ENCODE measurements around the gene APBB1IP.
"Not testable (repeated sequence)": the region's sequence is repeated elsewhere in the genome, so short reads cannot be mapped to it uniquely, and the experiment has no call there.

Gene APBB1IP

GRCh38 chr10:26437637-26438461 lies at the start of gene APBB1IP:
TSS of gene APBB1IP (plus strand) at chr10:26438341. CDS start at chr10:26492327, 53,986 bp downstream.
- ATAC-seq: peak; percentile 93
- Mint-ChIP-seq H3K36me3 (peaks cover 30% of the 10 kb centered on the region), H3K4me3 (peak within 1 kb of the TSS; percentile 95), H3K4me1 (peaks cover 48% of the 10 kb centered on the region), H3K27ac (peak within 1 kb of the TSS; percentile 84), H3K27me3 (no peaks in the 10 kb centered on the region), H3K9me3 (no peaks in the 10 kb centered on the region)

- H3K4me3 Mint-ChIP-seq: no peak overlapping the region
- H3K27me3 Mint-ChIP-seq: peaks cover 9% of the 10 kb centered on the region
- peaks cover 22% of the 10 kb centered on the region for H3K4me1 Mint-ChIP-seq
- H3K36me3 Mint-ChIP-seq: peaks cover 11% of the 10 kb centered on the region
- no peak overlapping the region for H3K27ac Mint-ChIP-seq
- ATAC-seq: no peak
- peaks cover 3% of the 10 kb centered on the region for H3K9me3 Mint-ChIP-seq
Observed at GRCh38 chr10:26389533-26389932, 48.6 kb upstream of the APBB1IP start.

- peaks cover 11% of the 10 kb centered on the region for H3K36me3 Mint-ChIP-seq
- peaks cover 3% of the 10 kb centered on the region for H3K9me3 Mint-ChIP-seq
- H3K4me1 Mint-ChIP-seq: peaks cover 9% of the 10 kb centered on the region
- H3K27me3 Mint-ChIP-seq: peaks cover 9% of the 10 kb centered on the region
- H3K4me3 Mint-ChIP-seq: peak overlapping the region; percentile 61
- ATAC-seq: peak; percentile 75
- H3K27ac Mint-ChIP-seq: peak overlapping the region; percentile 38
Observed at GRCh38 chr10:26391701-26392695, 46.1 kb upstream of the APBB1IP start.

GRCh38 chr10:26398353-26398752 lies 39.8 kb upstream of the APBB1IP start:
- H3K4me1 Mint-ChIP-seq, H3K4me3 Mint-ChIP-seq, H3K27ac Mint-ChIP-seq, H3K9me3 Mint-ChIP-seq, ATAC-seq, H3K36me3 Mint-ChIP-seq: not testable (repeated sequence)
- peaks cover 14% of the 10 kb centered on the region for H3K27me3 Mint-ChIP-seq

GRCh38 chr10:26407406-26407969 lies 30.7 kb upstream of the APBB1IP start:
- Mint-ChIP-seq H3K4me3 (no peak overlapping the region), H3K4me1 (peaks cover 22% of the 10 kb centered on the region), H3K27me3 (no peaks in the 10 kb centered on the region), H3K27ac (peak overlapping the region; percentile 69), H3K36me3 (no peaks in the 10 kb centered on the region), H3K9me3 (no peaks in the 10 kb centered on the region)
- ATAC-seq: no peak

- Mint-ChIP-seq H3K36me3 (no peaks in the 10 kb centered on the region), H3K9me3 (no peaks in the 10 kb centered on the region), H3K4me1 (peaks cover 36% of the 10 kb centered on the region), H3K4me3 (peak overlapping the region; percentile 40), H3K27me3 (no peaks in the 10 kb centered on the region), H3K27ac (peak overlapping the region; percentile 69)
- ATAC-seq: peak; percentile 69
Observed at GRCh38 chr10:26408858-26409494, 29.2 kb upstream of the APBB1IP start.

GRCh38 chr10:26410356-26410755 lies 27.8 kb upstream of the APBB1IP start:
- Mint-ChIP-seq H3K27me3 (no peaks in the 10 kb centered on the region), H3K9me3 (no peaks in the 10 kb centered on the region), H3K36me3 (no peaks in the 10 kb centered on the region), H3K27ac (no peak overlapping the region), H3K4me3 (no peak overlapping the region), H3K4me1 (peaks cover 41% of the 10 kb centered on the region)
- no peak for ATAC-seq

GRCh38 chr10:26412932-26413331 lies 25.2 kb upstream of the APBB1IP start:
- Mint-ChIP-seq H3K27me3 (no peaks in the 10 kb centered on the region), H3K27ac (peak overlapping the region; percentile 58), H3K36me3 (no peaks in the 10 kb centered on the region), H3K4me3 (no peak overlapping the region), H3K9me3 (no peaks in the 10 kb centered on the region), H3K4me1 (peaks cover 33% of the 10 kb centered on the region)
- ATAC-seq: no peak

GRCh38 chr10:26413375-26413774 lies 24.8 kb upstream of the APBB1IP start:
- Mint-ChIP-seq H3K27ac (peak overlapping the region; percentile 58), H3K9me3 (no peaks in the 10 kb centered on the region), H3K4me3 (no peak overlapping the region), H3K4me1 (peaks cover 28% of the 10 kb centered on the region), H3K27me3 (no peaks in the 10 kb centered on the region), H3K36me3 (no peaks in the 10 kb centered on the region)
- peak; percentile 58 for ATAC-seq

GRCh38 chr10:26417136-26417535 lies 21.0 kb upstream of the APBB1IP start:
- no peaks in the 10 kb centered on the region for H3K36me3 Mint-ChIP-seq
- no peak overlapping the region for H3K4me3 Mint-ChIP-seq
- no peaks in the 10 kb centered on the region for H3K27me3 Mint-ChIP-seq

GRCh38 chr10:26422977-26423376 lies 15.2 kb upstream of the APBB1IP start:
- Mint-ChIP-seq H3K4me3 (no peak overlapping the region), H3K27ac (no peak overlapping the region), H3K9me3 (no peaks in the 10 kb centered on the region), H3K27me3 (no peaks in the 10 kb centered on the region), H3K36me3 (no peaks in the 10 kb centered on the region), H3K4me1 (no peaks in the 10 kb centered on the region)
- ATAC-seq: no peak

More at GRCh38 chr10:26417136-26417535, 21.0 kb upstream of the APBB1IP start:
- no peak for ATAC-seq
- Mint-ChIP-seq H3K4me1 (peaks cover 19% of the 10 kb centered on the region), H3K27ac (no peak overlapping the region), H3K9me3 (no peaks in the 10 kb centered on the region)

GRCh38 chr10:26423722-26424121 lies 14.4 kb upstream of the APBB1IP start:
- Mint-ChIP-seq H3K27ac (no peak overlapping the region), H3K4me1 (no peaks in the 10 kb centered on the region), H3K36me3 (no peaks in the 10 kb centered on the region), H3K4me3 (no peak overlapping the region), H3K9me3 (no peaks in the 10 kb centered on the region), H3K27me3 (no peaks in the 10 kb centered on the region)
- ATAC-seq: no peak

- H3K27me3 Mint-ChIP-seq: no peaks in the 10 kb centered on the region
- peaks cover 23% of the 10 kb centered on the region for H3K4me1 Mint-ChIP-seq
- H3K9me3 Mint-ChIP-seq: no peaks in the 10 kb centered on the region
- H3K36me3 Mint-ChIP-seq: no peaks in the 10 kb centered on the region
- H3K4me3 Mint-ChIP-seq: peak overlapping the region; percentile 73
- peak; percentile 96 for ATAC-seq
- no peak overlapping the region for H3K27ac Mint-ChIP-seq
Observed at GRCh38 chr10:26430641-26431163, 7.4 kb upstream of the APBB1IP start.

GRCh38 chr10:26432938-26433337 lies 5.2 kb upstream of the APBB1IP start:
- no peaks in the 10 kb centered on the region for H3K36me3 Mint-ChIP-seq
- H3K27ac Mint-ChIP-seq: no peak overlapping the region
- no peak overlapping the region for H3K4me3 Mint-ChIP-seq
- no peaks in the 10 kb centered on the region for H3K27me3 Mint-ChIP-seq
- peaks cover 46% of the 10 kb centered on the region for H3K4me1 Mint-ChIP-seq
- no peaks in the 10 kb centered on the region for H3K9me3 Mint-ChIP-seq
- no peak for ATAC-seq

Measured in stimulated activated memory B cell treated with anti-CD40 and anti-IgM and Interleukin-4, amounts not matched to agents 10 μg/mL and 1 μg/mL and 100 μg/mL, for 72 hours (primary cell).